Measurements from ENCODE around the gene SAA4.

The SAA4 gene

GRCh38 chr11:18259259-18259658 lies 22.7 kb upstream of the SAA4 start:
- Histone ChIP-seq H3K27me3 (ENCODE audit: low read length) (no peaks in the 10 kb centered on the region), H3F3A (ENCODE audit: insufficient read depth) (no peaks in the 10 kb centered on the region), H3K9me2 (replicated peaks; ENCODE audit: insufficient read depth, low read length) (no peaks in the 10 kb centered on the region), H3K9me3 (ENCODE audit: insufficient read depth, low read length) (no peaks in the 10 kb centered on the region), H3K9ac (ENCODE audit: low read length) (no peak overlapping the region), H3K36me3 (ENCODE audit: low read length) (no peaks in the 10 kb centered on the region), H3K4me2 (ENCODE audit: low read depth, low read length, poor library complexity, severe bottlenecking) (no peak overlapping the region), H3K4me3 (ENCODE audit: insufficient read depth, low read length, poor library complexity, severe bottlenecking) (no peak overlapping the region), H3K27ac (ENCODE audit: low read depth, low read length) (no peak overlapping the region), H3K79me2 (ENCODE audit: insufficient read depth, low read length) (no peaks in the 10 kb centered on the region), H4K20me1 (ENCODE audit: low read depth, low read length) (no peaks in the 10 kb centered on the region), H2AFZ (ENCODE audit: low read depth, low read length, severe bottlenecking) (no peak overlapping the region)
- no peak for TF ChIP-seq EZH2phosphoT487 (conservative IDR thresholded peaks at IDR 0.05; ENCODE audit: low read length)
- no peak for TF ChIP-seq CTCF (IDR thresholded peaks at IDR 0.05; ENCODE audit: insufficient read depth, low read length, poor library complexity, severe bottlenecking)

GRCh38 chr11:18254781-18255361 lies 18.3 kb upstream of the SAA4 start:
- Histone ChIP-seq H3K4me2 (ENCODE audit: low read depth, low read length, poor library complexity, severe bottlenecking) (no peak overlapping the region), H2AFZ (ENCODE audit: low read depth, low read length, severe bottlenecking) (no peak overlapping the region), H3K9me2 (replicated peaks; ENCODE audit: insufficient read depth, low read length) (no peaks in the 10 kb centered on the region), H3F3A (ENCODE audit: insufficient read depth) (no peaks in the 10 kb centered on the region), H3K9me3 (ENCODE audit: insufficient read depth, low read length) (no peaks in the 10 kb centered on the region), H3K79me2 (ENCODE audit: insufficient read depth, low read length) (no peaks in the 10 kb centered on the region), H3K27me3 (ENCODE audit: low read length) (no peaks in the 10 kb centered on the region), H3K4me3 (ENCODE audit: insufficient read depth, low read length, poor library complexity, severe bottlenecking) (no peak overlapping the region), H3K9ac (ENCODE audit: low read length) (no peak overlapping the region), H3K27ac (ENCODE audit: low read depth, low read length) (no peak overlapping the region), H3K36me3 (ENCODE audit: low read length) (no peaks in the 10 kb centered on the region), H4K20me1 (ENCODE audit: low read depth, low read length) (no peaks in the 10 kb centered on the region)
- TF ChIP-seq CTCF (IDR thresholded peaks at IDR 0.05; ENCODE audit: insufficient read depth, low read length, poor library complexity, severe bottlenecking) (no peak), EZH2phosphoT487 (conservative IDR thresholded peaks at IDR 0.05; ENCODE audit: low read length) (no peak)

- H3K36me3 ChIP-seq (ENCODE audit: low read length), result no peaks in the 10 kb centered on the region
- no peaks in the 10 kb centered on the region for H3K27me3 ChIP-seq (ENCODE audit: low read length)
- no peaks in the 10 kb centered on the region for H3K9me3 ChIP-seq (ENCODE audit: insufficient read depth, low read length)
- H3F3A ChIP-seq (ENCODE audit: insufficient read depth), result no peaks in the 10 kb centered on the region
- no peak overlapping the region for H3K9ac ChIP-seq (ENCODE audit: low read length)
- no peaks in the 10 kb centered on the region for H3K79me2 ChIP-seq (ENCODE audit: insufficient read depth, low read length)
- H2AFZ ChIP-seq (ENCODE audit: low read depth, low read length, severe bottlenecking), result no peak overlapping the region
- no peak overlapping the region for H3K4me2 ChIP-seq (ENCODE audit: low read depth, low read length, poor library complexity, severe bottlenecking)
- TF ChIP-seq CTCF (IDR thresholded peaks at IDR 0.05; ENCODE audit: insufficient read depth, low read length, poor library complexity, severe bottlenecking) (no peak), EZH2phosphoT487 (conservative IDR thresholded peaks at IDR 0.05; ENCODE audit: low read length) (no peak)
- H3K4me3 ChIP-seq (ENCODE audit: insufficient read depth, low read length, poor library complexity, severe bottlenecking), result no peak overlapping the region
- no peaks in the 10 kb centered on the region for H3K9me2 ChIP-seq (replicated peaks; ENCODE audit: insufficient read depth, low read length)
- H3K27ac ChIP-seq (ENCODE audit: low read depth, low read length), result no peak overlapping the region
- H4K20me1 ChIP-seq (ENCODE audit: low read depth, low read length), result no peaks in the 10 kb centered on the region
These were observed 17.3 kb upstream of the SAA4 start for GRCh38 chr11:18253778-18254338.

All from SU-DHL-6 (cell line).